Endothelial cell (in vitro differentiated cells): ENCODE data around the gene FAM222A. TPM values are rescaled to one million over a fixed set of nuclear protein-coding genes. Genes with fewer than 3 reads are reported as not detected.

Experiments used
- DNase-seq: peaks from one replicate; pipeline ENCODE4 v3.0.0; 2021; ENCODE audit warnings: low spot score
- H3K27ac Mint-ChIP-seq: one replicate; pipeline ENCODE4 v1.8.0; 2021; ENCODE audit warnings: mixed read lengths, inconsistent platforms; ENCODE audit not compliant: unreplicated experiment
- H3K27me3 Mint-ChIP-seq: one replicate; pipeline ENCODE4 v1.8.0; 2021; ENCODE audit warnings: mild to moderate bottlenecking, moderate library complexity, mixed read lengths, inconsistent platforms; ENCODE audit not compliant: unreplicated experiment
- H3K36me3 Mint-ChIP-seq: one replicate; pipeline ENCODE4 v1.8.0; 2021; ENCODE audit warnings: mild to moderate bottlenecking, low read depth, mixed read lengths, inconsistent platforms; ENCODE audit not compliant: unreplicated experiment
- H3K4me1 Mint-ChIP-seq: one replicate; pipeline ENCODE4 v1.8.0; 2021; ENCODE audit warnings: mild to moderate bottlenecking, mixed read lengths, inconsistent platforms; ENCODE audit not compliant: unreplicated experiment
- H3K4me3 Mint-ChIP-seq: one replicate; pipeline ENCODE4 v1.8.0; 2021; ENCODE audit warnings: mild to moderate bottlenecking, mixed read lengths, inconsistent platforms; ENCODE audit not compliant: unreplicated experiment
- H3K9me3 Mint-ChIP-seq: one replicate; pipeline ENCODE4 v1.8.0; 2021; ENCODE audit warnings: mixed read lengths, inconsistent platforms; ENCODE audit not compliant: unreplicated experiment
- CTCF ChIP-seq: fragments of 200-600 bp; sonication (generic); IDR thresholded peaks from one replicate; pipeline ENCODE4 v1.5.0; 2021; ENCODE audit warnings: antibody characterized with exemption; ENCODE audit not compliant: unreplicated experiment
- total RNA-seq: library from RNA; stranded (reverse); fragmentation: NEBNext Ultra II Directional; extraction: Animal tissue kit (Norgen Biotek cat#: 25700); gene quantifications from one replicate; pipeline ENCODE4 v1.2.1, GENCODE V29; 2021; ENCODE audit not compliant: unreplicated experiment

The FAM222A gene
- total RNA-seq, 1 donor from 2014 or later, result 14.2 TPM

DNA sequence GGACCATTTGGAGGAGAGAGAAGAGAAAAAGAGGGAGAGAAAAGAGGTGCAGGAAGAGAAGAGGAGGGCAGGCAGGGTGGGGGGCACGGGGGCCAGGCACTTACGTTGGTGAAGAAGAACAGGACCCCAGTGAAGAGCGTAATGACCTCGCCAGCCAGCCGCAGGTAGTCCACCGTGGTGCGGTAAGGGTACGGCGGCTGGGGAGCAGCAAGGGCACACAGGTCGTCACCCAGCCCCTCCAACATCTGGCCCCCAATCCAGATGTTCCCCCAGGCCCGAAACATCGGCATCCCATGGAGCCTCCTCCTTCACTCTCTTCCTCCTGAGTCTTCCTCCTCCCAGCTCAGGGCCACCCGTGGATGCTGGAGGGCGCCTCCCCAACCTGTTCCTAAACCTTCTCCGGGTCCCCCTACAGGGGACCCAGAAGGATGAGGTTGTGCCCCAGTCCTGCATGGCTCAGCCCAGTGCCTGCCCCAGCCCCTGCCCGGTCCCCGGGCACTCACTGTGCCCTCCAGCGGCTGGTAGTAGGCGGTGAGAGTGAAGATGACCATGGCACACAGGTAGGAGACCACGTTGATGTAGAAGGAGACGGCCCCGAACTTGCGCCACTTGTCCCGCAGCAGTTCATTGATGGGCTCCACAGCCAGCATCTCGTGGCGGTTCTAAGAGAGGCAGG is 80.3 kb downstream of the FAM222A start:
- no peak for DNase-seq
- Mint-ChIP-seq H3K36me3 (peaks cover 22% of the 10 kb centered on the region), H3K27me3 (peaks cover 2% of the 10 kb centered on the region), H3K27ac (no peak overlapping the region), H3K4me3 (peak overlapping the region; percentile 60), H3K9me3 (no peaks in the 10 kb centered on the region), H3K4me1 (no peaks in the 10 kb centered on the region)
- no peak for TF ChIP-seq CTCF

DNA sequence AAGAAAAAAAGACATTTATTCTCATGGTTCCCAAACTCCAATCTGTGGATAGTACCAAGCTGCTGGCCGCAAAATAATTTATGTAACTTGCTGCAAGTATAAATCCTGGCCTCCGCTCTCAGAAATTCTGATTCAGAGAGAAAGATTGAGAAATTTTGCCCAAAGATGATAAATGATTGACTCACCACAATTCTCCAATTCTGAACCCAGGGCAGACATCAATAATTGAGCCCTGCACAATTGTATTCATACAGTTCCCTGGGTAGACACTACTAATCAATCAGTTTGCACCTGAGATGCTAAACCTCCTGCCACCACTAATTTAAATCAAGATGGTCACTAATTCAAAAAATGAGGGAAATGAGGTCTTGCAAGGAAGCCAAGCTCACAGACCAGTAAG is 81.4 kb downstream of the FAM222A start:
- Mint-ChIP-seq H3K4me3 (no peak overlapping the region), H3K9me3 (no peaks in the 10 kb centered on the region), H3K27me3 (peaks cover 4% of the 10 kb centered on the region), H3K4me1 (no peaks in the 10 kb centered on the region), H3K36me3 (peaks cover 16% of the 10 kb centered on the region), H3K27ac (no peak overlapping the region)
- no peak for TF ChIP-seq CTCF
- DNase-seq, result no peak

DNA sequence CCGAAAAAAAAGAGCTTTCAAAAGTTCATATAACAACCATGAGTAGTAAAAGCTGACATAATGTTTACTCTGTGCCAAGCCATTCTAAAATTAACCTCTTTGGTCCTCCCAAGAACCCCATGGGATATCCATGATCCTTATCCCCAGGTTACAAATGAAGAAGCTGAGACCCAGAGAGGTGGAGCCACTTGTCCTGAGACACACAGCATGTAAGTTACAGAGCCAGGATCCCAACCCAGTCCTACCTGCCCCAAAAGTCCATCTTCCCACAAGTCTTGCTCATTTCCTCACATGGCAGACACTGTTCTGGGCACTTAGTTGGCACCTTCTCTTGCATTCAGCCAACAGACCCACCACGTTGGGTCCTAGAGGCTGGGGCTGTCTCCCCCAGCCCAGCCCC is 82.4 kb downstream of the FAM222A start:
- TF ChIP-seq CTCF, result no peak
- no peaks in the 10 kb centered on the region for H3K9me3 Mint-ChIP-seq
- H3K36me3 Mint-ChIP-seq, result peaks cover 14% of the 10 kb centered on the region
- no peaks in the 10 kb centered on the region for H3K4me1 Mint-ChIP-seq
- no peak overlapping the region for H3K4me3 Mint-ChIP-seq
- DNase-seq, result no peak
- H3K27ac Mint-ChIP-seq, result no peak overlapping the region
- peaks cover 4% of the 10 kb centered on the region for H3K27me3 Mint-ChIP-seq

GRCh38 chr12:109797905-109798669 is 84.5 kb downstream of the FAM222A start:
- Mint-ChIP-seq H3K4me1 (no peaks in the 10 kb centered on the region), H3K27me3 (peaks cover 4% of the 10 kb centered on the region), H3K27ac (no peak overlapping the region), H3K9me3 (no peaks in the 10 kb centered on the region), H3K4me3 (no peak overlapping the region), H3K36me3 (peaks cover 10% of the 10 kb centered on the region)
- TF ChIP-seq CTCF, result no peak
- DNase-seq, result peak; percentile 43

DNA sequence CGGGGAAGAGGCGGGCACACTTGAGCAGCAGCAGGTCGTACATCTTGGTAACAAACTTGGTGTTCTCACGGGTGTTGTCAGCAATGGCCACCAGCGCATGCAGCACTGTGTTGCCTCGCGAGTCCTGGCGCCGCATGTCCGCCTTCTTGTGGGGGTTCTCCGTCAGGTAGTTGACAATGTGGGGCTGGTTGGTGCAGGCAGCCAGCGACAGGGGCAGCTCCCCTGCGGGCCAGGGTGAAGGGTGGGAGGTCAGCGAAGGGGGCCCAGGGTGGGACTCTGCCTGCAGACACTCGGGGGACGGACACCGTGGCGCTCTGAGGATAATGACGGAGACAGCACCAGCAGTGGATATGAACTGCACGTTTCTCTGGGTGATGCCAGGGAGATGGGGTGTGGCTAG is 85.1 kb downstream of the FAM222A start:
- H3K9me3 Mint-ChIP-seq, result no peaks in the 10 kb centered on the region
- H3K27me3 Mint-ChIP-seq, result peaks cover 4% of the 10 kb centered on the region
- DNase-seq, result no peak
- peaks cover 9% of the 10 kb centered on the region for H3K36me3 Mint-ChIP-seq
- H3K27ac Mint-ChIP-seq, result no peak overlapping the region
- no peak overlapping the region for H3K4me3 Mint-ChIP-seq
- TF ChIP-seq CTCF, result no peak
- no peaks in the 10 kb centered on the region for H3K4me1 Mint-ChIP-seq
